Suprapubic skin (tissue), 4 donors: ENCODE measurements around the gene LDLRAD4. TPM values are rescaled to one million over a fixed set of nuclear protein-coding genes. Genes with fewer than 3 reads are reported as not detected.

Source experiments
- DNase-seq, 2 donors: peaks; one replicate each; pipeline ENCODE4 v3.0.0-alpha.2; 2019; ENCODE audit warnings: low spot score in 2 of 2
- H3K27ac ChIP-seq: fragments of 200-600 bp; sonication (generic); one replicate; pipeline ENCODE4 v1.5.1; 2019
- H3K27me3 ChIP-seq: fragments of 200-600 bp; sonication (generic); one replicate; pipeline ENCODE4 v1.5.1; 2019
- H3K36me3 ChIP-seq: fragments of 200-600 bp; sonication (generic); one replicate; pipeline ENCODE4 v1.5.1; 2019
- H3K4me1 ChIP-seq: fragments of 200-600 bp; sonication (generic); one replicate; pipeline ENCODE4 v1.5.1; 2019
- H3K4me3 ChIP-seq: fragments of 200-600 bp; sonication (generic); one replicate; pipeline ENCODE4 v1.5.1; 2019; ENCODE audit warnings: mild to moderate bottlenecking
- H3K9me3 ChIP-seq: fragments of 200-600 bp; sonication (generic); one replicate; pipeline ENCODE4 v1.5.1; 2019
- CTCF ChIP-seq, 2 donors: fragments of 200-600 bp in 1 of 2; fragments of 450-650 bp in 1 of 2; sonication (generic) in 1 of 2; IDR thresholded peaks; one replicate each; pipeline ENCODE4 v1.5.1; 2016 to 2019; ENCODE audit warnings: antibody characterized with exemption in 2 of 2, mild to moderate bottlenecking in 1 of 2, moderate library complexity in 1 of 2
- EP300 ChIP-seq: sonication (generic); formaldehyde crosslinking; IDR thresholded peaks from one replicate; pipeline ENCODE4 v1.6.1; 2017; ENCODE audit warnings: antibody characterized with exemption
- POLR2A ChIP-seq, 2 donors: fragments of 450-650 bp; IDR thresholded peaks; one replicate each; pipeline ENCODE4 v1.6.1; 2017; ENCODE audit warnings: antibody characterized with exemption in 2 of 2, mild to moderate bottlenecking in 2 of 2, moderate library complexity in 2 of 2
- POLR2AphosphoS5 ChIP-seq, 3 donors: sonication (generic); formaldehyde crosslinking; IDR thresholded peaks; one replicate each; pipeline ENCODE4 v1.6.1; 2017; ENCODE audit warnings: antibody characterized with exemption in 3 of 3
- WGBS: methylation state at CpG from one replicate; pipeline ENCODE4 v1.1.5; 2018; 5-methylcytosine and 5-hydroxymethylcytosine counted together
- total RNA-seq, 4 donors: library from RNA; depleted of rRNA; stranded (reverse); fragments of >200 nt; gene quantifications; one replicate each; pipeline ENCODE4 v1.1.0, GENCODE V29; 2016

LDLRAD4 gene
- total RNA-seq, 4 donors from 2014 or later: 10.1 to 31.6 (median 15.1) TPM

- H3K27ac ChIP-seq: no peak overlapping the region
- H3K27me3 ChIP-seq: no peaks in the 10 kb centered on the region
- no peak overlapping the region for H3K4me3 ChIP-seq
- DNase-seq: no peak
- H3K9me3 ChIP-seq: no peaks in the 10 kb centered on the region
- no peak for TF ChIP-seq POLR2AphosphoS5 (IDR thresholded peaks at IDR 0.05)
- TF ChIP-seq EP300: no peak
- no peak for TF ChIP-seq POLR2A (IDR thresholded peaks at IDR 0.05)
- 87% methylated on average over 2 of the region's 2 CpGs for WGBS
- H3K36me3 ChIP-seq: no peaks in the 10 kb centered on the region
- H3K4me1 ChIP-seq: peaks cover 10% of the 10 kb centered on the region
Observed at GRCh38 chr18:13538630-13539029, 320.1 kb downstream of the LDLRAD4 start.

GRCh38 chr18:13539050-13539449 is 320.5 kb downstream of the LDLRAD4 start:
- 46% methylated on average over 6 of the region's 6 CpGs for WGBS
- Histone ChIP-seq H3K9me3 (no peaks in the 10 kb centered on the region), H3K4me1 (peaks cover 10% of the 10 kb centered on the region), H3K27ac (no peak overlapping the region), H3K4me3 (no peak overlapping the region), H3K36me3 (no peaks in the 10 kb centered on the region), H3K27me3 (no peaks in the 10 kb centered on the region)
- TF ChIP-seq CTCF (IDR thresholded peaks at IDR 0.05): no peak
- no peak for TF ChIP-seq POLR2A (IDR thresholded peaks at IDR 0.05)
- TF ChIP-seq POLR2AphosphoS5 (IDR thresholded peaks at IDR 0.05): no peak
- TF ChIP-seq EP300: no peak
- DNase-seq: no peak

GRCh38 chr18:13539843-13540476 is 321.4 kb downstream of the LDLRAD4 start:
- DNase-seq: no peak
- no peaks in the 10 kb centered on the region for H3K9me3 ChIP-seq
- no peak overlapping the region for H3K4me3 ChIP-seq
- TF ChIP-seq POLR2A (IDR thresholded peaks at IDR 0.05) (no peak), POLR2AphosphoS5 (IDR thresholded peaks at IDR 0.05) (no peak), CTCF (IDR thresholded peaks at IDR 0.05) (no peak), EP300 (no peak)
- H3K27ac ChIP-seq: no peak overlapping the region
- H3K36me3 ChIP-seq: no peaks in the 10 kb centered on the region
- no peaks in the 10 kb centered on the region for H3K27me3 ChIP-seq
- H3K4me1 ChIP-seq: peaks cover 10% of the 10 kb centered on the region
- 73% methylated on average over 4 of the region's 4 CpGs for WGBS

GRCh38 chr18:13540477-13541182 is 322.1 kb downstream of the LDLRAD4 start:
- Histone ChIP-seq H3K27me3 (no peaks in the 10 kb centered on the region), H3K27ac (no peak overlapping the region), H3K9me3 (no peaks in the 10 kb centered on the region), H3K4me3 (no peak overlapping the region), H3K36me3 (no peaks in the 10 kb centered on the region), H3K4me1 (peaks cover 10% of the 10 kb centered on the region)
- no peak for TF ChIP-seq POLR2AphosphoS5 (IDR thresholded peaks at IDR 0.05)
- WGBS: 66% methylated on average over 12 of the region's 12 CpGs
- DNase-seq: no peak

- DNase-seq: no peak
- H3K27ac ChIP-seq: no peak overlapping the region
- H3K36me3 ChIP-seq: no peaks in the 10 kb centered on the region
- no peaks in the 10 kb centered on the region for H3K27me3 ChIP-seq
- H3K4me1 ChIP-seq: peaks cover 10% of the 10 kb centered on the region
- TF ChIP-seq CTCF (IDR thresholded peaks at IDR 0.05) (no peak), POLR2AphosphoS5 (IDR thresholded peaks at IDR 0.05) (no peak), EP300 (no peak), POLR2A (IDR thresholded peaks at IDR 0.05) (no peak)
- H3K4me3 ChIP-seq: no peak overlapping the region
- no peaks in the 10 kb centered on the region for H3K9me3 ChIP-seq
- 75% methylated on average over 13 of the region's 13 CpGs for WGBS
Observed at GRCh38 chr18:13541621-13542519, 323.3 kb downstream of the LDLRAD4 start.

GRCh38 chr18:13542520-13542847 is 323.9 kb downstream of the LDLRAD4 start:
- no peaks in the 10 kb centered on the region for H3K9me3 ChIP-seq
- peaks cover 13% of the 10 kb centered on the region for H3K4me1 ChIP-seq
- no peak for DNase-seq
- TF ChIP-seq CTCF (IDR thresholded peaks at IDR 0.05) (no peak), POLR2AphosphoS5 (IDR thresholded peaks at IDR 0.05) (no peak)
- H3K36me3 ChIP-seq: no peaks in the 10 kb centered on the region
- H3K27me3 ChIP-seq: no peaks in the 10 kb centered on the region
- no peak overlapping the region for H3K4me3 ChIP-seq
- WGBS: 91% methylated on average over 7 of the region's 7 CpGs
- no peak overlapping the region for H3K27ac ChIP-seq
